ENCODE results near the gene CROCC2.
A peak's percentile ranks its signal among the peaks of the same experiment; 100 is the strongest.

CROCC2 gene

DNA sequence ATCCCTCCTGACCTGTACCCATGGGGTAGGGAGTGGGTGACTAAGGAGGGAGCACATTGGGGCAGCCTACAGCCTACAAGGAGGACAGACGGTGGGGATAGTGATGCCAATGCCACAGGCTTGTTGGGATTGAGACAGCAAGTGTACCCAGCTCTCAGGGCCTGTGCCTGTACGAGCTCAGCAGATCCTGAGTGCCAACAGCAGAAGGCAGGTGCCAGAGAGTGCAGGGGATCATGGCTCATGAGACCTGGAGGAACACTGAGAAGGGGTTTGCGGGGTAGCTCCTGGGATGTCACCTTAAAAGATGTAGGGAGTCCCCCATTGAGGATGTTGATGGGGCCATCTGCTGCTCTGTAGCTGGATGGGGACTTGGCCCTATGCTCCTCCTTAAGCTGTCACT, 82.0 kb downstream of the CROCC2 start:
- DNase-seq (ENCODE audit: low spot score): no peak

DNA sequence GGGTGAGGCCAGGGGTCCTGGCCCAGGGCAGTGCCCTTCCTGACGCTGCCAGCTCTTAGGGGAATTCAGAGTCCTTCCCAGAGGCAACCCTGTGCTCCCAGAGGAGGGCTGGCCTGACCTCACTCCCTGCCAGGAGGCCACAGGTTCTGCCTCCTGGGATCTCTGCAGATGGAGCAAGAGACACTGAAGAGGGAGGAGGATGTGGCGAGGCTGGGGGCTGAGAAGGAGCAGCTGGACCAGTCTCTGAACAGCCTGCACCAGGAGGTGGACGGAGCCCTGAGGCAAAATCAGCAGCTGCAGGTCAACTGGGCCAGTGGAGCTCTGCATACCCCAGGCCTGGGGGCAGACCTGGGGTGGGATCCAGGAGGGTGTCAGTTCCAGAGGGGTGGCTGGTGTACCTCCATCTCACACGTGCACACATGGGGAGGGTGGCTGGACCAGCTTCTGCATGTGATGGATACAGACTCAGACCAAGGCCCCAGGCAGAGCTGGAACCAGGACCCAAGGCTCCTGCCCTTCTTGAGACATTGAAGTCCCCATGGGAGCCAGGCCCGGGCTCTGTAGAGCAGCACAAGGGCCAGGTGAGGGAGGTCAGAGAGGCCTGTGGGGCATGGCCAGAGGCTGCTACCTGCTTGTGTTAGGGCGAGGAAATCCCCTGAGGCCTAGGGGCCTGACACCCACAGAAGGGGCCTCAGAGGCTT, 82.6 kb downstream of the CROCC2 start:
- DNase-seq (ENCODE audit: low spot score): no peak

DNA sequence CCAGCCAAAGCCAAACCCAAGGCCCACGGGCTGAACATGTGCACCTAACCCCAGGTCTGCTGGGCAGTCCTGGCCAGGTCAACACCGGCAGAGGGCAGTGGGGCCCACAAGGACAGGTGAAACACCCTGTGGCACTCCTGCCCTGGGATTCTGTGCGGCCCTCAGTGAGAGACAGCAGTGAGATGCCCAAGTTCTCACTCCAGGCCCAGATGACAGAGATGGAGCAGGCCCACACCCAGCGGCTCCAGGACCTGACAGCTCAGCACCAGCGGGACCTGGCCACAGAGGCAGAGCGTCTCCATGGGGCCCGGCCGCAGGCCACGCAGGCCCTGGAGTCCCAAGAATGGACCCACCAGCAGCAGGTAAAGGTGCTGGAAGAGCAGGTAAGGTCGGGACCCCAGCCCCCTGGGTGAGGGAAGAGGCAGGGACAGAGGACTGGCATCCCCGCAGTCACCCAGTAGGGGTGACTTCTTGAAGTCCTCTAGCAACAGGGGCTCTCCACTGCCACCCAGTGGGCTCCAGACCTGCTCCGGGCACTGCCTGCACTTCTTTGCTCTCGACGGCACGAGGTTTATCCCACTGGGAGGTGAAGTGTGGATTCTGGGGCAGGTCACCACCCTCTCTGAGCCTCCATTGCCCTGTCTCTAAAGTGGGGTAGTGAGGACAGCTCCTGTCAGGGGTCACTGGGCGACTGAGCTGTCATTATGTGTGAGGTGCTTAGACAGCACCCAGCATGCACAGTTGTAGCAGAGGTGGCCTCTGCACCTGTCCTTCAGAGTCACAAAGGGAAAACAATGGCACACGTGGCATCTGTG, 83.5 kb downstream of the CROCC2 start:
- DNase-seq (ENCODE audit: low spot score): no peak

DNA sequence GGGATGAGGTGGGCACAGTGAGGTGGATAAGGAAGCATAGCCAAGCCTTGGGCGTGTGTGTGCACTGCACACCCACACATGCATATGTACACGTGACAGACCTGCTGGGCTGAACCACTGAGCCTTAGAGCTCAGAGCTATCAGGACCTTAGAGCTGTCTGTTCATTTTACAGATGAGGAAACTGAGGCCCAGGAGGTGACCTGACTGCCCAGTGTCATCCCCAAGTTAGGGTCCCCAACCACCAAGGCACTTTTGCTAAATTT, 84.1 kb downstream of the CROCC2 start:
- no peak for DNase-seq (ENCODE audit: low spot score)

DNA sequence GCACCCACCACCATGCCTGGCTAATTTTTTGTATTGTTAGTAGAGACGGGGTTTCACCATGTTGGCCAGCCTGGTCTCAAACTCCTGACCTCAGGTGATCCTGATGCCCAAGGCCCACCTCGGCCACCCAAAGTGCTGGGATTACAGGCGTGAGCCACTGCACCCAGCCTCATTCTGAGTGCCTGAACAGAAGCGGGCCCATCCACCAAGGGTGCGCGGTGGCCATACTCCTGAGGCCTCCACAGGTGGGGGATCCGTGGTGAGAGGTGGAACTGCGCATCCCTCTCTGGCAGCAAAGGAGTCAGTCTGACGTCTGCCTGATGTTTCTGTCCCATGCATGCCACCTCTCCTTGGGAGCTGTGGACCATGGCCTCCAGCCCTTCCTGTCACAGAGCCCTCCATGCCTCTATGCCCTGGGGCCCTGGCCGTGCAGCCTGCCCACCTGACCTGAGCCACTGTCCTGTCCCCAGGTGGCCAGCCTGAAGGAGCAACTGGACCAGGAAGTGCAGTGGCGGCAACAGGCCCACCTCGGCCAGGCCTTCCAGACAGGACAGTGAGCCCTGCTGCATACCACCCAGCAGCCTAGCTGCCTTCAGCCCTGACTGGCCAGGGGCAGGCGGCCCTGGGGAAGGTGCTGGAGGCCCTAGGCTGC, 84.7 kb downstream of the CROCC2 start:
- no peak for DNase-seq (ENCODE audit: low spot score)

DNA sequence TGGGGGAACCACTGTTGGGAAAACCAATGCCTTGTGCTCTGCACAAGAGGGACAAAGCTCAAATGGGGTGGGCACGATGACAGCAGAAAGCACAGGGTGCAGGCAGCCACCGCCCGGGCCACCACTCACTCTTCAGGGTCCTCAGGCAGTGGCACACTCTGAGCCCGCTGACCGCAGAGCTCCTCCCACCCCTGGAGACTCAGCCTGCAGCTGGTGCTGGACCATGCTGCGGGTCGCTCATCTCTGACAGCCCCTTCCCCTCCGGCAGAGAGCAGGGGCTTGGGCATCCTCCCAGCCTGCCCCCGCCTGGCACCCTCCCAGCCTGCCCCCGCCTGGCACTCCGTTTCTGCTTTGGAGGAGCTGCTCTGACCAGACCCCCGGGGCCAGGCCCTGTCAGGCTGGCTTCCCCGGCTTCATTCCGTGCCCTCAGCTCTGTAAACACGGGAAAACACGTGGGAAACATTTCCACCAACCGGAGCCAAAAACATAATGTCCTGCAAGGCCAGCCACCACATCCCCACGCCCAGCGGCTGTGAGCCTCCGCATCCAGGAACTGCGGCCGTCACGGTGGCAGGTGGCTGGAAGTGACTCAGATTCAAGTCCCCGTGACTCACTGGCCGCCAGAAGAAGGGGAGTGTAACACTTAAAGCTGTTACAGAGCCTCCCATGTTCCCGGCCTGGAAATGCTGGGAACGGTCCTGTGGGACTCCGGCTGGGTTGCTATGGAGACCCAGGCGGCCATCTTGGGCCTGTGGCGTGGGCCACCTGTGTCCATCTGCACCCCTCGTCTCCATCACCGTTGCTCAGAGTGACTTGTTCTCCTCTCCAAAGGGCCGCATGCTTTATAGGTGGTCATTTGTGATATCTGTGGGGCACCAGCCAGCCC, 85.5 kb downstream of the CROCC2 start:
- DNase-seq (ENCODE audit: low spot score): peak; percentile 74

DNA sequence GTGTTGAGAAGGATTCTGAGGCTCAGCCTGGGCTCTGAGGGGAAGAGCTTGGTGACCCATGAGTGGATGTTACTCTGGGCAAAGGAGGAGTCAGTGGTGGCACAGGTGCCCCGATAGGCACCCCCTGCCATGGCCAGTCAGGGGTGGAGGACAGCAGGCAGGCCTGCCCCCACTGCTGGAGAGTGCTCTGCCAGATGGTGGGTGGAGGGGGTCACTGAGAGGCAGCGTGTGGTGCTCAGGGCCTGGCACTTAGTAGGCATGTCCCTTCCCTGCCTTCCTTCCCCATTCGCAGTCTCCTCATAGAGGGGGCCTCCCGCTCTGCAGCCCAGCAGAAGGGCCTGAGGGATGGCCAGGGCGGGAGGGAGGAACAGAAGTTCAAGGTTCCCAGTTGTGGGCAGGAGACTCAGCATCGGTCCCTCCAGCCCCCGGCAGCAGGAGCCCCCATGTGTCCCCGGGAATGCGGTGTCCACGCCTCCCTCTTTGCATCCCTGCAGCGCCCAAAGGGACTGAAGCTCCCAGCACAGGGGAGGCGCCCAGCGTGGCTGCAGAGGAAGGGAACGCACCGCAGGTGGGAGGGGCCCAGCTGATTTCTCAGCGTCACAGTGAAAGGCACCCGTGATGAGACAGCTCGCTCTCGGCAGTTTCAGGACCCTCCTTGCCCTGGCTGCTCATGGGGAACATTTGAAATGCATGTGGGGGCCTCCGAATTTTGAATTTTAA, 86.6 kb downstream of the CROCC2 start:
- DNase-seq (ENCODE audit: low spot score): no peak

DNA sequence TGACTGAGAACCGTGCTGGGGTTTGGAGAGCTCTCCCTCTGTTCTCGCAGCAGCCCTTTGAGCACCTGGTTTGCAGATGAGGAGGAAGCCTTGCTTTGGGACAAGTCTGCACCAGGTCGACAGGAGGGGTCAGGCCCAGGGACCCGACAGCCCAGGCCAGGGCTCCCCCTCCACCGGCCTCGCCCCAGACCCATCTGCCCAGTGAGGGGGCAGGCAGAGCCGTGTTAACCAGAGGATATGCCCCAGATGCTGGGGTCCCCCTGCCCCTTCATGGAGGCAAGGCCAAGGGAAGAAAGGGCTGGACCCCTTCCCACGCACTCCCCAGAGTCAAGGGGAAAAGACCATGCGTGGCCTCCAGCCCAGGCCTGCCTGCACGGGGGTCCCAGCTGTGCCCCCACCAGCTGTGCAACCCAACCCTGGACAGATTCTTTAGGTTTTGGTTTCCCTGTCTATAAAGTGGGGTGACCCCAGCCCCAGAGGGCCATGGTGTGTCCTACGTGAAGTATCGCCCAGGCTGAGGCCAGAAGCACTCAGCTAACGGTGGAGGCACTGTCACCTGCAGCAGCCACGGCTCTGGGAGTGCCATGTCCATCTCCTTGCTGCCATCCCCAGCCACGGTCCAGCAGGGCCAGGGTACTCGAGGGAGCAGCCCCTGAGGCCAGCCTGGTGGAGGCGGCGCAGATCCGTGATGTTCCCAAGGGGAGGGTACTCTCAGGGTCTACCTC, 87.5 kb downstream of the CROCC2 start:
- DNase-seq (ENCODE audit: low spot score): no peak

DNA sequence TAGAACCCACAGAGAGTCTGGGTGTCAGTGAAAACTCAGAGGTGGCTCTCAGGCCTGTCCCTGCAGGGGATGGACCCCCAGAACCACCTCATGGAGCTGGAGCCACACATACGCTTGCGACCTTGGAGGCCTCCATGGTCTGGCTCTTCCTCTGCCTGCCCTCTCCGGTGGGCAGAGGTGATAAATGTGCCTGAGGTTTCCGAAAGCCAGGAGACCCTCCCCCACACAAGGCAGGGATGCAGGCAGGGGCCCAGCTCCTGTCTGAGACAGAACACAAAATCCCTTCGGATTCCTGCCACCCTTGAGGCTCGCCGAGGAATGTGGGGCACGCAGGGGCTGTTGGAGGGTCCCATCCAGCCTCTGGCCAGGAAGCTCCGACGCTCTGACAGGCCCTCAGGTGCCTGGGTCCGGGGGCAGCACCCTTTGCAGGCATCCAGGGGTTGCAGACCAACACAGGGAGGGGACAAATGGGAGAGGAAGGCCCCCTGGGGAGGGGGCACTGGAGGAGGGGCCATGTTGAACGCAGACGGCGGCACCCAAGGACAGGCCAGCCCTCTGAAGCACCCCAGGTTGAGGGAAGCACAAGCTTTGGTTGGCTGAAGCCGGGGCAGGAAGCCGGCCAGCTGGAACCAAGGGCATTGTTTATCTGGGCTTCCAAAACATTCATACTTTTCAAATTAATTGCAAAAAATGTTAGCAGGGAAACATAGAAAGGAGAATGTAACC, 88.2 kb downstream of the CROCC2 start:
- DNase-seq (ENCODE audit: low spot score): no peak

DNA sequence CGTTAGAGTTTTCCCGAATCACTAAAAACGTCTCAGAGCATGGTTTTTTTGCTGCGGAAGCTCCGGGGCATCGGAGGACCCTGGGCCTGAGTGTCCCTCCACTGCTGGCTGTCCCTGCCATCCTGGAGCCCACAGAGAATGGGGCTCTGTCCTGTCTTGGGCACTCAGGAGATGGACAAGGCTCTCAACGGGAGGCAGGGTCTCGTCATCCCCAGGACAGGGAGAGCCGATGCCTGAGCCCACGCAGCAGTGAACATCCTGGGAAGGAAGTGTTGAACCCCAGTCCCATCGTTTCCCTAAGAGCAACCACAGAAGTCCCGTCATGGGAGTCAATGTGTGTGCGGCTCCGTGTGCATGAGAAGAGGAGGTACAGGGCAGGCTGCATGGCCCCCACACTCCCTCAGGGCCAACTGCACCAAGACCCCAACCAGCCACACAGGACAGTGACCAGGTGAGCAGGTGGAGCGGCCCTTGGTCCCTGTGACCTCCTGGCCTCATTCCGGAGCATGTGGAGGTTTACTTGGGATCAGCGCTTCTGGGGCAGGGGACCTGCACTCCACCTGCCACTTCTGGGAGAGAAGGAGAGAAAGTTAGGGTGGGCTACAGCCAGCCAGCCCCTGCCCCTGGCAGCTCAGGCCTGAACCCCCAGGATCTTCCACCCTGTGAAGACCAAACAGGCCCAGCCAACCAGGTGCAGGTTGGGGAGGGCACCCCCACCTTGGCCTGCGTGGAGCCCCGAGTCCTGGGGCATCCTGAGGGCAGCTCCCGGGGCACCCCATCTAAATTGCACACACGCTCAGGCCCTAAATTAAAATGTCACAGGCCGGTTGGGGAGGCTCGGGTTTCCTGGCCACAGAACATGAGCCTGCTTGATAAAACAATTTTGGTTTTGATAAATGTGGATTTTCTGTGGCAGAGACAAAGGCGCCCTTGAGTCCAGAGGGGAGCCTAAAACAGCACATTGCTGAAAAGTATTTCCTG, 89.2 kb downstream of the CROCC2 start:
- DNase-seq (ENCODE audit: low spot score): no peak

DNA sequence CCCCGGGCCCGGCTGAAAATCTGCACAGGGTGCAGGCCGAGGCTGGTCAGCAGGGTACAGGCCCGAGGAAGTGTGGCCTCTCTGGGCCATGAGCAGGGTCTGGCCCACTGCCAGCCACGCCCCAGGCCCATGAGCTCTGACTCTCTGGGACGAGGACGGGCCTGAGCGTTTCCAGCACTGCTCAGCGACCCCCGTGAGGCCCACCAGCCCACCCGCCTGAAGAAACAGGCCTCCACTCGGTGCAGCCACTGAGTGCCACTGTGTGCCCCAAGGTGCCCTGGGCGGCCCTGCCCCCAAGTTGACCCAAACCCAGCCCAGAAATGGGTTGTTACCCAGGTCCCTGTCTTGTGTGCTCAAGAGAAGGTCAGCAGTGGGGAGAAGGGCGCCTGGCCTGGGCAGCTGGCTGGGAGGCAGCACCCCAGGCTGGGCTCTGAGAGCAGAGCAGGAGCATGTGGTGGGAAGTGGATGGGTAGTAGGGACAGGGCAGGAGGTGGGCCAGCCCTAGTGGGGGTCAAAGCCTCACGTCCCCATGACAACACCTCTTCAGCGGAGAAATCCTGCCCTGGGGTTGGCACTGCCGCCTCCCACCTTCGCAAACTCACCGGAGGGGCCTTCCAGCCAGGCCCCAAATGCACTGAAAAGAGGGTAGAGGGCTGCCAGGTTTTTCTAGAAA, 90.2 kb downstream of the CROCC2 start:
- DNase-seq (ENCODE audit: low spot score): no peak

DNA sequence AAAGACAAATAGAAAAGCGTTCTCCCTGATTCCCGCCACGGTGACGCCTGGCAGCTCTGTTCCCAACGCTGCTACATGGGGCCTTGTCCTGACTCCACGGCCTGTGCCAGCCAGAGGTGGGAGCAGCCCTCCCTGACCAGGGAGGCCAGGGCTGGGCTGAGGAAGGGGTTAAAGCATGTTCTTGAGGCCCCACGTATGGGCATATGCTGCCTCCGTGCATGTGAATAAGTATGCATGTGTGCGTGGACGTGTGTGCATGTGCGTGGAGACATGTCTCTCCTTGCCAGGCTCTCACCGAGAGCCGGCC, 90.7 kb downstream of the CROCC2 start:
- no peak for DNase-seq (ENCODE audit: low spot score)

DNA sequence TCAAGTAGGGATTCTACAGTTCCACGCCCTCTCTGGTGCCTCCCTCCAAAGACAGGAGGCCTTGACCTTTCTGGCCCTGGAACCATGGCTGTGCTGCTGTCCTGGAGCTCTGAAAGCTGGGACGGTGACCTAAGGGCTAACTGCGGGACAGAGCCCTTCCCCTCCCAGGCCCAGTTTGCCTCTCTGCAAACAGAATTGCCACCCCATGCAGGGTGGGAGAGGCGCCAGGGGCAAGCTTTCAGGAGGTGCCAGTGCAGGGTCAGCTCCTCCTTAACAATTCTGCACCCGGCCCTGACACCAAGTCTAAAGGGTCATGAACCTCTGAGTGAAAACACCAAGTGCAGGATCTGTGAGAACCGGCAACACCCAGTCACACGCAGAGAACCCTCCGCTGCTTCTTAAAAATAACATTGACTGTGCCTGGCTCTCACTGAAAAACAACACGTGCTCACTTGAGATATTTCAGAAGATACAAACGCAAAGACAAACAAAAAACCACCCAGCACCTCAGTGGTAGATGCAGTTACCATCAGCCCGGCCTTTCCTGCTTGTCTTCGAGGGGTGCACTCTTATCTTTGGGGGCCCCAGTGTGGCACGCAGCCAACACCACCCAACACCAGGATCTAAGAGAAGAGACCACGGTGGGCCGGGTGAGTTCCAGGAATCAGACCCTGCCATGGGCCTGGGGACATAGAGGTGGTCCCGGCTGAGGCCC, 91.2 kb downstream of the CROCC2 start:
- DNase-seq (ENCODE audit: low spot score): no peak

DNA sequence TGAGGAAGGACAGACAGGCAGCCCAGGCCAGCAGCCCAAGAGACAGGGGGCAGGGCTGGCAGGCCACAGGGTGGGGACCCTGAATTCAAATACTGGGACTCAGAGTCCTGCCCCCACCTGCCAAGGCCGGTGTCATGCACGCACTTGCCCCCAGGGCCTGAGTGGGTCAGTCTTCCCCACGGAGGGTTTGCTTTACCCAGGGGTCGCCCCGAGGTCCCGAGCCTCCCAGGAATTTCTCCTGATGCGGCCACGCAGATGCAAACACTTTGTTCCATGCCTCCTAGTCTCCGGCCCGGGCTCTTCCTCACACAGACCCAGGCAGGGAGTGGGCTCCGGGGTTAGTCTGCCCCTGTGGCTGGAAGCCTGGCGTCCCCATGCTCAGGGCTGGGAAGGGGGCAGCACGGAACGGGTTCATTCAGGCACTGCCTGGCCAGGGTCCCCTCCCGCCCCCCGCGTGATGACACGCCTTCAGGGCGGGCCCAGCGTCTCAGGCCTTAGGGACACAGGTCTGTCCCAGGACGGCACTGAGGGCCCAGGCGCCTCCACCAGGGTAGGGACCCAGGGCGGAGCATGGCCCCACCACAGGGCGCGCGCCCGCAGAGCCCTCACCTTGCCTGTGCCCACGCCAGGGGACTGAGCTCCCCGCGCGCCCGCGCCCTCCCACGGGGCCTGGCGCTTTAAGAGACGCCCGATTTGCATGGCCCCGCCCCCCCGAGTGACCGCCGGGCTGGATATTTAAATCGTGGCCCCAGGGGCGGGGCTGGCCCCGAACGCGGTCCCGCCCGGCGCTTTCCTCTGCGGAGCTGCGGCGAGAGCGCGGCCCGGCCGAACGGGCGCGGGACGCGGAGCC, 91.9 kb downstream of the CROCC2 start, which contains the start of gene SNED1:
TSS of gene SNED1 (plus strand) at position 763 of the 850 bp plus-strand sequence. CDS start 220 bp downstream, outside the sequence.
- peak; percentile 74 for DNase-seq (ENCODE audit: low spot score)

DNA sequence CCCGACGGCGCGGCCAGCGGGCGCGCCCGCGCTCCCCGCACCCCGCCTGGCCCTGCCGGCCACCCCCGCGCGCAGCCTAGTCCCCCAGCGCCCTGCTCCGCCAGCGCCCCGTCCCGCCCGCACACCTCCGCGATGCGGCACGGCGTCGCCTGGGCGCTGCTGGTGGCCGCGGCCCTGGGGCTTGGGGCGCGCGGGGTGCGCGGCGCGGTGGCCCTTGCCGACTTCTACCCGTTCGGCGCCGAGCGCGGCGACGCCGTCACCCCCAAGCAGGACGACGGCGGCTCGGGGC, 92.5 kb downstream of the CROCC2 start:
- DNase-seq (ENCODE audit: low spot score): no peak

DNA sequence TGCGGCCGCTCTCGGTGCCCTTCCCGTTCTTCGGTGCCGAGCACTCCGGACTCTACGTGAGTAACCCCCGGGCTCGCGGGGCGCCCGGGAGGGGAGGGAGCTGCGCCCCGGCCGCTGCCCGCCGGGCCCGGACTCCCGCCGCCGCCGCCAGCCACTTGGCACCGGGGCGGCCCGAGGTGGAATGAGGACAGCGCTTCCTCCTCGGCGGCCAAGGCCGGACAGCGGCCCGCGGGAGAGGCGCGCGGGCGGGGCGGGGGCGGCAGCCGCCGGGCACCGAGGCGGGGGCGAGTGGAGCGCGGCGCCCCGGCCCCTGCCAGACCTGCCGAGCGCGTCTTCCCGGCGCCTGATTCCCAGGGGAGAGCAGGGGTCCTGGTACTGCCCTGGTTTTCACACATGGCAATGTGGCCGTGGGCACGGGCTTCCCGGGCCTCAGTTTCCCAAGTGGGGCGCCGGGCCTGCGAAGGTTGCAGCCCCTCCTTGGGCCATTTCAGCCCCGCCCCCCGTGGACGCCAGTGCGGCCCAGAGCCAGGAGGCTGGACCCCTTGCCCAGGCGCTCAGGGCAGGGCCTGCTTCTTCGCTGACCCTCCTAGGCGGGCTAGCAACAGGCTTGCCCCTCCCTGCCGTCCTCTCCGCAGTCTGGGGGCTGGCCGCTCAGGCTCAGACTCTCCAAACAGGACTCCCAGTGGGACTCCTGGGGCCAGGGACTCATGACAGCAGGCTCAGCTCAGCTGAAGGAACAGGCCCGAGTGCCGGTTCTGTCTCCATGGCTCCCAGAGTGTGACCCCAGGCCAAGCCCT, 93.1 kb downstream of the CROCC2 start:
- DNase-seq (ENCODE audit: low spot score): no peak
